AG09319 (cell line): ENCODE measurements around the gene ANO8.

Experiments
- DNase-seq: peaks from one replicate; pipeline ENCODE4 v3.0.0-alpha.2; 2010; ENCODE audit warnings: low read depth; ENCODE audit errors: extremely low read depth
- CTCF ChIP-seq: IDR thresholded peaks from 2 replicates; pipeline ENCODE4 v1.5.1; 2011; ENCODE audit warnings: low read depth, mild to moderate bottlenecking, inconsistent platforms, low read length, moderate library complexity

The ANO8 gene

DNA sequence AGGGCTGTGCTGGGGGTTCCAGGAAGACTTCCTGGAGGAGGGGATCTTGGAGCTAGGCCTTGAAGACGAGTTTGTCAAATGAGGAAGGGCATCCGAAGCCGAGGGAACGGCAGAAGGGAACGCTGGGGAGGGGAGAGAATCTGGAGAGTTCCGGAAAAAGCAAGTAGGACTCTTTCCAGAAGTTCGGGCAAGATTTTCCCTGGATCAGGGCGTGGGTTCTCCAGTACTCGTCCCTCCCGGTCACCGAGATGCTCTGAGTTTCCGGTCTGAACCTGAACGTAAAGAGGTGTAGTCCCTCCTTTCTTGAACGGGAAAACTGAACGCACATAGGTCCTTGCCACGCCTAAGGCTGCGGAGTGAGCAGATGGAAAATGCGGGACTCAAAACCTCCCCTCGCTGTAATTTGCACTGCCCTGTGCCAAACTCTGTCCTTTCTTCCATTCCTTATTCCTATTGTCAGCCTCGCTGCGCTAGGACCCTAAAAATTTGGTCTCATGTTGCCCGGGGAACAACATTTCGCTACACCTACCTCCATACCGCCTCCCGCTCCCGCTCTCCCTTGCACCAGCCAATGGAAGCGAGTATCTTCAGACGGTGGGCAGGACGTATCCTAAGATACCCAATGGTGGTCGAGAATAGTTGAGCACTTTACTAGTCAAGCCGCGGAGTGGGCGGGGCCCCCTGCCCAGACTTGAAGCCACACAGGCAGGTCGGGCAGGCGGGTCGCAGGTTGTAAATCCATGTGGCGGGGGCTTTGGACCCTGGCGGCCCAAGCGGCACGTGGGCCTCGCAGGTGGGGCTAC, 2.4 kb upstream of the ANO8 start, which contains the start of gene GTPBP3:
Gene GTPBP3, plus strand, starts transcription at position 682 of the 803 bp plus-strand sequence. Its CDS starts 59 bp downstream, at position 741.
- peak; percentile 91 for DNase-seq
- no peak for TF ChIP-seq CTCF

DNA sequence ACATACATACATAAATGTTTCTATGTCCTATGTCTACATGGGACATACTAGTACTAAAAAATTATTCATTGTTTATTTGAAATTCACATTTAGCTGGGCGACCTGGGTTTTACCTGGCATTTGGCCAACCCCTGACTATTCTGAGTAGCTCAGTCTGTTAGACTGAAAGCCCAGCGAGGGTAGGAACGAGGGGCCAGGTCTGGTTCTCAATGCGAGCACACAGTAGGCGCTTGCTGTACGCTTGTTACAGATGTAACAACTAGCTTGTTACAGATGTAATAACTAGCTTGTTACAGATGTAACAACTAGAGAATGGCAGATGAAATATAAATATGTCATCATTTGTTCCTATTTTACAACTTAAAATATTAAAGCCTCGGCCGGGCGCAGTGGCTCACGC, 920 bp upstream of the ANO8 start:
- no peak for DNase-seq
- no peak for TF ChIP-seq CTCF

GRCh38 chr19:17333611-17334413, 843 bp downstream of the ANO8 start:
- DNase-seq = no peak
- no peak for TF ChIP-seq CTCF

DNA sequence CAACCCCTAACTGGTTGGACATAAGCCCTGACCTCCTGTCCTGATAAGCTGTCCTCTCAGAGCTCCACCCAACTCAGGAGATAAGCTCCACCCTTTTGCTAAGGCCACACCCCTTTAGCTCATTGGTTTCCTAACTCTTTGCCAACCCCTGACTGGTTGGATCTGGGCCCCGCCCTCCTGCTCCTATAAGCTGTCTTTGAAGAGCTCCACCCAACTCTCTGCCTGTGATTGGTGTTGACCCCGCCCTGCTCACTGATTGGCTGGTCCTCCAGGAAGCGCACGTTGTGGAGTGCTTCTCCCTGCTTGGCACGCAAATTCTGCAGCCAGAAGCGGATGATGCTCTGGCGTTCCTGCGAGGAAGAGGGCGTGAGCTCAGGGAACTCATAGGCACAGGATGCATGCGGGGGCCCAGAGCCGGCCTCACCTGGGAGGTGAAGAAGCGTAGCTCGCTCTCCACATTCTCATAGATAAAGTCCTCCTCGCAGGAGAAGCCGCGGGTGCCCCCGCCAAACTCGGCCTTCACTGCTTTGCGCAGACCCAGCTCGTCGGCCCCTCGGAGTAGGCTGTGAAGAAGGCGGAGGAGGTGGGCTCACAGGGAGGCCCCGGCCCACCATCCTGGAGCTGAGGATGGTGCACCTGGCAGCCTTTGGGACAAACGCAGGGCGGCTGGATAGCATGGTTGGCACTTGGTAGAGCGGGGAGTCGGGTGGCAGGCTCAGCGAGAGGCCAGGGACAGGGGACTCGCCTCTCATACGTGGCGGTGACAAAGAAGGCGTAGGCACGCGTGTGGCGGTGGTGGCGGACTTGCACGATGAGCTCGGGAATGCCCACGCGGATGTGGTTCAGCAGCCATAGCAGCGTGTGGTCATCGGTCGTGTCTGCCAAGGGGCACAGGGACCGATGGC, 1.7 kb downstream of the ANO8 start:
- TF ChIP-seq CTCF = no peak
- DNase-seq = no peak

GRCh38 chr19:17332360-17332676, 2.3 kb downstream of the ANO8 start:
- DNase-seq = no peak
- TF ChIP-seq CTCF = no peak

- TF ChIP-seq CTCF = no peak
These were observed 3.6 kb downstream of the ANO8 start for GRCh38 chr19:17331045-17331558.

More at GRCh38 chr19:17331045-17331558, 3.6 kb downstream of the ANO8 start:
- DNase-seq = no peak
